Osteocyte (in vitro differentiated cells): ENCODE results near the gene COL19A1. TPM values are rescaled to one million over a fixed set of nuclear protein-coding genes. Genes with fewer than 3 reads are reported as not detected.

Experiments used
- DNase-seq: peaks from one replicate; pipeline ENCODE4 v3.0.0; 2021; ENCODE audit warnings: mixed read lengths; ENCODE audit not compliant: unreplicated experiment; ENCODE audit errors: extremely low spot score
- H3K27ac Mint-ChIP-seq: one replicate; pipeline ENCODE4 v1.8.0; 2021; ENCODE audit warnings: mild to moderate bottlenecking, mixed read lengths; ENCODE audit not compliant: unreplicated experiment
- H3K27me3 Mint-ChIP-seq: one replicate; pipeline ENCODE4 v1.8.0; 2021; ENCODE audit warnings: mixed read lengths; ENCODE audit not compliant: unreplicated experiment
- H3K36me3 Mint-ChIP-seq: one replicate; pipeline ENCODE4 v1.8.0; 2021; ENCODE audit warnings: mixed read lengths; ENCODE audit not compliant: unreplicated experiment
- H3K4me1 Mint-ChIP-seq: one replicate; pipeline ENCODE4 v1.8.0; 2021; ENCODE audit warnings: mixed read lengths; ENCODE audit not compliant: unreplicated experiment
- H3K4me3 Mint-ChIP-seq: one replicate; pipeline ENCODE4 v1.8.0; 2021; ENCODE audit warnings: mild to moderate bottlenecking, moderate library complexity, mixed read lengths; ENCODE audit not compliant: unreplicated experiment
- H3K9me3 Mint-ChIP-seq: one replicate; pipeline ENCODE4 v1.8.0; 2021; ENCODE audit warnings: mixed read lengths; ENCODE audit not compliant: unreplicated experiment
- CTCF ChIP-seq: fragments of 200-600 bp; sonication (generic); IDR thresholded peaks from 2 replicates; pipeline ENCODE4 v1.5.0; 2021; ENCODE audit warnings: antibody characterized with exemption, mild to moderate bottlenecking, moderate library complexity
- total RNA-seq: library from RNA; stranded (reverse); gene quantifications from 2 replicates; pipeline ENCODE4 v1.2.1, GENCODE V29; 2021

COL19A1 gene
- total RNA-seq, 1 donor from 2014 or later, result not detected

- DNase-seq, result no peak
- H3K4me3 Mint-ChIP-seq, result no peak overlapping the region
- no peaks in the 10 kb centered on the region for H3K9me3 Mint-ChIP-seq
- H3K36me3 Mint-ChIP-seq, result no peaks in the 10 kb centered on the region
- H3K27me3 Mint-ChIP-seq, result peaks cover 10% of the 10 kb centered on the region
- no peak overlapping the region for H3K27ac Mint-ChIP-seq
- TF ChIP-seq CTCF, result no peak
- no peaks in the 10 kb centered on the region for H3K4me1 Mint-ChIP-seq
Measured at GRCh38 chr6:70135219-70136160, 269.1 kb downstream of the COL19A1 start.

- peaks cover 10% of the 10 kb centered on the region for H3K27me3 Mint-ChIP-seq
- TF ChIP-seq CTCF, result no peak
- H3K27ac Mint-ChIP-seq, result no peak overlapping the region
- no peak for DNase-seq
- H3K36me3 Mint-ChIP-seq, result no peaks in the 10 kb centered on the region
- H3K4me3 Mint-ChIP-seq, result no peak overlapping the region
- no peaks in the 10 kb centered on the region for H3K4me1 Mint-ChIP-seq
- no peaks in the 10 kb centered on the region for H3K9me3 Mint-ChIP-seq
Measured at GRCh38 chr6:70136996-70137395, 270.6 kb downstream of the COL19A1 start.

- Mint-ChIP-seq H3K27ac (no peak overlapping the region), H3K27me3 (peaks cover 15% of the 10 kb centered on the region), H3K4me1 (no peaks in the 10 kb centered on the region), H3K4me3 (no peak overlapping the region), H3K36me3 (no peaks in the 10 kb centered on the region), H3K9me3 (no peaks in the 10 kb centered on the region)
- no peak for TF ChIP-seq CTCF
- no peak for DNase-seq
Measured at GRCh38 chr6:70140496-70140895, 274.1 kb downstream of the COL19A1 start.

GRCh38 chr6:70142034-70142433 is 275.7 kb downstream of the COL19A1 start:
- no peaks in the 10 kb centered on the region for H3K4me1 Mint-ChIP-seq
- no peak overlapping the region for H3K27ac Mint-ChIP-seq
- no peak for DNase-seq
- no peak for TF ChIP-seq CTCF
- no peaks in the 10 kb centered on the region for H3K9me3 Mint-ChIP-seq
- peaks cover 16% of the 10 kb centered on the region for H3K27me3 Mint-ChIP-seq
- no peak overlapping the region for H3K4me3 Mint-ChIP-seq
- H3K36me3 Mint-ChIP-seq, result no peaks in the 10 kb centered on the region

GRCh38 chr6:70145178-70145577 is 278.8 kb downstream of the COL19A1 start:
- Mint-ChIP-seq H3K4me1 (no peaks in the 10 kb centered on the region), H3K4me3 (no peak overlapping the region), H3K36me3 (no peaks in the 10 kb centered on the region), H3K27ac (no peak overlapping the region), H3K9me3 (no peaks in the 10 kb centered on the region), H3K27me3 (peaks cover 8% of the 10 kb centered on the region)
- no peak for DNase-seq
- TF ChIP-seq CTCF, result no peak
